Endodermal cell (in vitro differentiated cells): ENCODE data around the gene ODF4. TPM values are rescaled to one million over a fixed set of nuclear protein-coding genes. Genes with fewer than 3 reads are reported as not detected.

ENCODE experiments used
- DNase-seq: peaks from one replicate; pipeline ENCODE4 v3.0.0-alpha.2; 2017
- H3K27ac ChIP-seq: 2 replicates; pipeline ENCODE4 v1.5.1; 2013; ENCODE audit warnings: mild to moderate bottlenecking, low read depth, low read length, moderate library complexity
- H3K27me3 ChIP-seq: 2 replicates; pipeline ENCODE4 v1.6.1; 2013; ENCODE audit warnings: mild to moderate bottlenecking, low read length, moderate library complexity; ENCODE audit not compliant: insufficient read depth, control insufficient read depth, poor library complexity, severe bottlenecking
- H3K36me3 ChIP-seq: 2 replicates; pipeline ENCODE4 v1.7.0; 2013; ENCODE audit warnings: mild to moderate bottlenecking, low read length, moderate library complexity; ENCODE audit not compliant: control insufficient read depth, insufficient read depth
- H3K4me1 ChIP-seq: one replicate; pipeline ENCODE4 v1.7.0; 2013; ENCODE audit warnings: low read length; ENCODE audit not compliant: control insufficient read depth, insufficient read depth
- H3K4me3 ChIP-seq: 2 replicates; pipeline ENCODE4 v1.5.1; 2013; ENCODE audit warnings: mild to moderate bottlenecking, low read length, moderate library complexity
- H3K9ac ChIP-seq: 2 replicates; pipeline ENCODE4 v1.6.1; 2013; ENCODE audit warnings: mild to moderate bottlenecking, low read length, moderate library complexity; ENCODE audit not compliant: poor library complexity, severe bottlenecking; ENCODE audit errors: extremely low read depth
- H3K9me3 ChIP-seq: 2 replicates; pipeline ENCODE4 v1.6.1; 2013; ENCODE audit warnings: mild to moderate bottlenecking, low read length, moderate library complexity; ENCODE audit not compliant: control insufficient read depth
- H3K27ac Mint-ChIP-seq: 2 replicates; pipeline ENCODE4 v1.8.0; 2020; ENCODE audit warnings: mixed read lengths
- H3K27me3 Mint-ChIP-seq: 2 replicates; pipeline ENCODE4 v1.8.0; 2021; ENCODE audit warnings: mild to moderate bottlenecking, mixed read lengths; ENCODE audit not compliant: insufficient read depth
- H3K36me3 Mint-ChIP-seq: 2 replicates; pipeline ENCODE4 v1.8.0; 2020; ENCODE audit warnings: low read depth, mixed read lengths
- H3K4me1 Mint-ChIP-seq: 2 replicates; pipeline ENCODE4 v1.8.0; 2020; ENCODE audit warnings: mixed read lengths
- H3K4me3 Mint-ChIP-seq: 2 replicates; pipeline ENCODE4 v1.8.0; 2020; ENCODE audit warnings: mild to moderate bottlenecking, moderate library complexity, mixed read lengths
- H3K9me3 Mint-ChIP-seq: 2 replicates; pipeline ENCODE4 v1.8.0; 2020; ENCODE audit warnings: mild to moderate bottlenecking, mixed read lengths
- CTCF ChIP-seq: fragments of 200-600 bp; sonication (generic); conservative IDR thresholded peaks from 2 replicates; pipeline ENCODE4 v1.5.0; 2021; ENCODE audit warnings: antibody characterized with exemption, mild to moderate bottlenecking
- WGBS, 2 experiments: methylation state at CpG; one replicate each; pipeline versions ENCODE4 v1.1.5 to v1.1.7; 2013; ENCODE audit warnings: missing lambda C conversion rate in 2 of 2, mixed read lengths in 1 of 2; ENCODE audit not compliant: insufficient coverage in 1 of 2, insufficient read length in 1 of 2; 5-methylcytosine and 5-hydroxymethylcytosine counted together
- total RNA-seq, 2 donors: library from RNA; stranded (reverse); fragmentation: NEBNext Ultra II Directional in 1 of 2; extraction: Animal tissue kit (Norgen Biotek cat#: 25700) in 1 of 2; gene quantifications; 2 replicates in 1 of 2; 3 replicates in 1 of 2; pipeline ENCODE4 v1.2.1, GENCODE V29; 2021

ODF4 gene
- total RNA-seq, 2 donors from 2014 or later = not detected

- Histone ChIP-seq H3K4me1 (peaks cover 9% of the 10 kb centered on the region), H3K9me3 (no peaks in the 10 kb centered on the region), H3K9ac (peak overlapping the region; percentile 34), H3K36me3 (no peaks in the 10 kb centered on the region), H3K27ac (no peak overlapping the region), H3K27me3 (no peaks in the 10 kb centered on the region), H3K4me3 (peak overlapping the region; percentile 87)
- H3K9me3 Mint-ChIP-seq = no peaks in the 10 kb centered on the region
- H3K27ac Mint-ChIP-seq = no peak overlapping the region
- peaks cover 8% of the 10 kb centered on the region for H3K27me3 Mint-ChIP-seq
- peaks cover 5% of the 10 kb centered on the region for H3K36me3 Mint-ChIP-seq
- no peak for TF ChIP-seq CTCF
- WGBS, 2 experiments = 90 to 96% methylated on average over 5 to 9 of the region's 9 CpGs
- peak overlapping the region; percentile 77 for H3K4me3 Mint-ChIP-seq
- DNase-seq = no peak
- peaks cover 14% of the 10 kb centered on the region for H3K4me1 Mint-ChIP-seq
Observed at GRCh38 chr17:8294361-8294760, 45.3 kb upstream of the ODF4 start.

- DNase-seq = no peak
Observed at GRCh38 chr17:8294814-8295316, 44.8 kb upstream of the ODF4 start.

GRCh38 chr17:8300226-8300625 lies 39.4 kb upstream of the ODF4 start:
- Mint-ChIP-seq H3K9me3 (no peaks in the 10 kb centered on the region), H3K36me3 (no peaks in the 10 kb centered on the region), H3K27ac (no peak overlapping the region), H3K4me3 (no peak overlapping the region), H3K4me1 (no peaks in the 10 kb centered on the region), H3K27me3 (peaks cover 8% of the 10 kb centered on the region)
- no peak overlapping the region for H3K4me3 ChIP-seq
- DNase-seq = no peak
- H3K4me1 ChIP-seq = no peaks in the 10 kb centered on the region
- TF ChIP-seq CTCF = no peak
- no peaks in the 10 kb centered on the region for H3K27me3 ChIP-seq
- H3K9me3 ChIP-seq = no peaks in the 10 kb centered on the region
- no peak overlapping the region for H3K27ac ChIP-seq
- 78 to 100% methylated on average over 1 to 3 of the region's 3 CpGs for WGBS, 2 experiments
- no peak overlapping the region for H3K9ac ChIP-seq
- H3K36me3 ChIP-seq = no peaks in the 10 kb centered on the region

More at GRCh38 chr17:8294814-8295316, 44.8 kb upstream of the ODF4 start:
- Mint-ChIP-seq H3K4me1 (peaks cover 14% of the 10 kb centered on the region), H3K27ac (peak overlapping the region; percentile 89), H3K9me3 (no peaks in the 10 kb centered on the region), H3K27me3 (peaks cover 8% of the 10 kb centered on the region), H3K36me3 (peaks cover 5% of the 10 kb centered on the region), H3K4me3 (peak overlapping the region; percentile 77)
- Histone ChIP-seq H3K9me3 (no peaks in the 10 kb centered on the region), H3K36me3 (no peaks in the 10 kb centered on the region), H3K27me3 (no peaks in the 10 kb centered on the region), H3K4me1 (peaks cover 6% of the 10 kb centered on the region), H3K9ac (peak overlapping the region; percentile 34), H3K27ac (peak overlapping the region; percentile 29), H3K4me3 (peak overlapping the region; percentile 87)
- TF ChIP-seq CTCF = no peak
- WGBS, 2 experiments = 29 to 35% methylated on average over 14 to 15 of the region's 15 CpGs
